ENCODE data around the gene ALDH16A1.

GRCh38 chr19:49503582-49503962 lies 50.5 kb downstream of the ALDH16A1 start:
- TF ChIP-seq CTCF (IDR thresholded peaks at IDR 0.05) (no peak), EZH2 (IDR thresholded peaks at IDR 0.05; ENCODE audit: borderline replicate concordance, insufficient read depth, low read depth, low read length, poor library complexity, severe bottlenecking) (no peak)

All from B cell (primary cell).